HG03025 (cell line): ENCODE data around the gene SPTLC2.
"Not testable (repeated sequence)": the region's sequence is repeated elsewhere in the genome, so short reads cannot be mapped to it uniquely, and the experiment has no call there.

Experiments
- ATAC-seq: cut with Tn5 transposase; IDR thresholded peaks from one replicate; pipeline ENCODE4 v1.9.1; 2021; ENCODE audit warnings: mild to moderate bottlenecking, moderate library complexity; ENCODE audit not compliant: unreplicated experiment, low FRiP score

The SPTLC2 gene, protein sequence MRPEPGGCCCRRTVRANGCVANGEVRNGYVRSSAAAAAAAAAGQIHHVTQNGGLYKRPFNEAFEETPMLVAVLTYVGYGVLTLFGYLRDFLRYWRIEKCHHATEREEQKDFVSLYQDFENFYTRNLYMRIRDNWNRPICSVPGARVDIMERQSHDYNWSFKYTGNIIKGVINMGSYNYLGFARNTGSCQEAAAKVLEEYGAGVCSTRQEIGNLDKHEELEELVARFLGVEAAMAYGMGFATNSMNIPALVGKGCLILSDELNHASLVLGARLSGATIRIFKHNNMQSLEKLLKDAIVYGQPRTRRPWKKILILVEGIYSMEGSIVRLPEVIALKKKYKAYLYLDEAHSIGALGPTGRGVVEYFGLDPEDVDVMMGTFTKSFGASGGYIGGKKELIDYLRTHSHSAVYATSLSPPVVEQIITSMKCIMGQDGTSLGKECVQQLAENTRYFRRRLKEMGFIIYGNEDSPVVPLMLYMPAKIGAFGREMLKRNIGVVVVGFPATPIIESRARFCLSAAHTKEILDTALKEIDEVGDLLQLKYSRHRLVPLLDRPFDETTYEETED

DNA sequence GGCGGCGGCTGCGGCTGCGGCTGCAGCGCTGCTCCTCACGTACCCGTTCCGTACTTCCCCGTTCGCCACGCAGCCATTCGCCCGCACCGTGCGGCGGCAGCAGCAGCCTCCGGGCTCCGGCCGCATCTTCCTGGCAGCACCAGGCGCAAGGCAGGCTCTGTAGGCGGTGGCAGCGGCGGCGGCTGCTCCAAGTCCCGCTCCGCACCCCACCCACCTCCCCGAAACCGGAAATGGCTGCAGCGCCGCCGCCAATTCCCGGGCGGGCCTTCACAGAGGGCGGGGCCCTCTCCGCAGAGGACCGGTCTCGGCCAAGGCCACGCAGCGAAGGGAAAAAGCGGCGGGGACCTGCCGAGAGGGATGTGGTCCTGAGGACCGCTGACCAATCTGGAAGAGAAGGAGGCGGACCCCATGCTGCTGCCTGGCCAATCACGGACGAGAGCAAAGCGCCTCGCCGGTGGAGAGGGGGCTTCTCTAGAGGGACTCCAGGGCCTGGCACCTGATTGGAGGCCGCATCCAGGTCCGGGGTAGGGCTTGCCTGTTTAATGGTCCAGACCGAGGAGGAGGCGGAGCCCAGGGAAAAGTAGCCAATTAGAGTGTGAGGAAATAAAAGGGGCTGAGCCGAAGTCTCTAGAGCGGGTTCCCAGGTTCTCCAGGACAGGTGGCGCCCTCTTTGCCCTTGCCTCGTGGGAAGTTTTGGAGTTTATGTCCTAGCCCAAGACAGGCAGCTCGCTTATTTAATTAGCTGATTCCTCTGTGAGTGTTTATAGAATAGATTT is at the start of gene SPTLC2:
TSS of gene SPTLC2 (minus strand) at position 184 of the 776 bp plus-strand sequence. CDS start at position 126, 58 bp downstream.
- ATAC-seq: peak; percentile 94

GRCh38 chr14:77663293-77663692 is 46.9 kb upstream of the SPTLC2 start:
- no peak for ATAC-seq

DNA sequence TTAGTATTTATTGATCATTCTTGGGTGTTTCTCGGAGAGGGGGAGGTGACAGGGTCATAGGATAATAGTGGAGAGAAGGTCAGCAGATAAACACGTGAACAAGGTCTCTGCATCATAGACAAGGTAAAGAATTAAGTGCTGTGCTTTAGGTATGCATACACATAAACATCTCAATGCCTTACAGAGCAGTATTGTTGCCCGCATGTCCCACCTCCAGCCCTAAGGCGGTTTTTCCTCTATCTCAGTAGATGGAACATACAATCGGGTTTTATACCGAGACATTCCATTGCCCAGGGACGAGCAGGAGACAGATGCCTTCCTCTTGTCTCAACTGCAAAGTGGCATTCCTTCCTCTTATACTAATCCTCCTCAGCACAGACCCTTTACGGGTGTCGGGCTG is 45.1 kb upstream of the SPTLC2 start:
- ATAC-seq: not testable (repeated sequence)

GRCh38 chr14:77660754-77661153 is 44.3 kb upstream of the SPTLC2 start:
- ATAC-seq: no peak

- no peak for ATAC-seq
Observed at GRCh38 chr14:77659831-77660230, 43.4 kb upstream of the SPTLC2 start.

- ATAC-seq: no peak
Observed at GRCh38 chr14:77657280-77657679, 40.8 kb upstream of the SPTLC2 start.

- no peak for ATAC-seq
Observed at GRCh38 chr14:77654001-77654441, 37.6 kb upstream of the SPTLC2 start.

- ATAC-seq: no peak
Observed at GRCh38 chr14:77649326-77649725, 32.9 kb upstream of the SPTLC2 start.

GRCh38 chr14:77648520-77649200 is 32.2 kb upstream of the SPTLC2 start:
- no peak for ATAC-seq

- no peak for ATAC-seq
Observed at GRCh38 chr14:77647853-77648252, 31.4 kb upstream of the SPTLC2 start.

DNA sequence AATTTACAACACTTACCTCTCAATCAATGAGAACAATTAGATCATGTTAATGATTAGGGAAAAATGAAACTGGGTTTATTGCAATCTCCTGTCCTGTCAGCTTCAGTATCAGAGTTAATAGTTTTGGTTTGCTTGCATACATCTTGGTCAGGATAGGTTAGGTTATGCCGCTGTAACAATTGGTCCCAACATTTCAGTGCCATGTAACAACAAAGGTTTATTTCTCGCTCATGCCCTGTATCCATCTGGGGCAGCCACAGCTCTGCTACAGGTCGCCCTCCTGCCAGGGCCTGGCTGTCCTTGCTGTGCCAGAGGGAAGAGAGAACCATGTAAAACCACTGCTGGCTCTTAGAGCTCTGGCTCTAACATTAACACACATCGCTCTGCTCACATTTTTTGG is 30.5 kb upstream of the SPTLC2 start:
- ATAC-seq: no peak

DNA sequence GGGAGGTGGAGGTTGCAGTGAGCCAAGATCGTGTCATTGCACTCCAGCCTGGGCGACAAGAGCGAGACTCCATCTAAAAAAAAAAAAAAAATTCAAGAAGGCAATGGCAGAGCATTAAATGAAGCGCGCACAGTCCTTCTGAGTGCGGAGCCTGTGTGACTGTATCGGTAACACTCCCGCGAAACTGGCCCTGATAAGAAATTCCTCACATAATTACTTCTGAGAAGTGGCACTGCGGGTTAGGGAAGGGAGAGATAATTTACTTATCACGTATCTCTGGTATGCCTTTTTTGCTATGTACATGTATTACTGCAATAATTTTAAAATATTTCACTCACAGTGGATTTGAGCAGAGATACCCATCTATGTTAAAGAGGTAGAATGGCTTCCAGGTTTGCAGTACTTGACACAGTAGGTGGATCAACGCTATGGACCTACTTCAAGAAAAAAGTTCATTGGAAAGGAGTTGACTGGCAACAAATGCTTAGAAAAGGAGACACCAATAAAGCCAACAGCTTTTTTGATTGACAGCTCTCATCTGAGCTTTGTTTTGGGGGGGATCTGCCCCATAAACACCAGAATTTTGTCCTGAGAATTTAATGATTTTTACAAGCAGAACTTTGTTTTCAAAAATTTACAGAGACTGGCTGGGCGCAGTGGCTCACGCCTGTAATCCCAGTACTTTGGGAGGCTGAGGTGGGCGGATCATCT is 29.2 kb upstream of the SPTLC2 start:
- no peak for ATAC-seq

GRCh38 chr14:77642407-77642806 is 26.0 kb upstream of the SPTLC2 start:
- ATAC-seq: no peak

DNA sequence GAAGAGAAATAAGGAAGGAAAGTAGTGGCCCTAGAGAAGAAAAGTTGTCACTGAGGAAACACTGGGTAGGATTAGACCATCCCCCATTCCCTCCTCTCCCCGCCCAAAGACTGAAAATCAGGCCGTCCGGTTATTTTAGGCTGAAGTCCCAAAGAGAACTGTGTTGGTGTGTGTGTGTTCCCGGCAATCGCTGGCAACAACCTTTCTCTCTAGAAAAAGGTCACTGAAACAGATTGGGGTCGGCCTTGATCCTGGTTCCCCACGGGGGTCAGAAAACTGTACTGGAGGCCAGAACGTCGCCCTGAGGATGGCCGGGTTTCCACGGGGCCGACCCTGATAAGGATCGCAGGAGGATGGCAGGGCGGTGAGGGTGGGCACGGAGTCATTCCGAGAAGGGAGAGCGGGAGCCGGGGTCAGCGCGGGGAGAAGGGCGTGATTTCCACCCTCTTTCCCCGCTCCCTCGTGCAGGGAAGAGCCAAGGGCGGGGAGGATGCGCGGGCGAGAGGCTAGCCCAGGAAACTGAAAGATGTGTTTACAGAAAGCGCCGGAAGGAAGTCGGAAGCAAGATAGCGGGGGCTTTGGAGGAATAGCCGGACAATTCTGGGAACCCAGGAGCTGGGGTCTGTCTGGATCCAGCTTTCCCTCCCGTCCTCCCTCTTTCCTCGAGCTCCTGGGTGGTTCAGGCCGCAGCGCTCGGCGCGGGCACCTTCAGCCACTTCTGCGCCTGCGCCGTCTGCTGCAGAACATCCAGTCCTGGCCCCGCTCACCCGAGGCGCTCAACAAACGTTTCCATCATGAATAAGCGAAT is 25.3 kb upstream of the SPTLC2 start:
- no peak for ATAC-seq

DNA sequence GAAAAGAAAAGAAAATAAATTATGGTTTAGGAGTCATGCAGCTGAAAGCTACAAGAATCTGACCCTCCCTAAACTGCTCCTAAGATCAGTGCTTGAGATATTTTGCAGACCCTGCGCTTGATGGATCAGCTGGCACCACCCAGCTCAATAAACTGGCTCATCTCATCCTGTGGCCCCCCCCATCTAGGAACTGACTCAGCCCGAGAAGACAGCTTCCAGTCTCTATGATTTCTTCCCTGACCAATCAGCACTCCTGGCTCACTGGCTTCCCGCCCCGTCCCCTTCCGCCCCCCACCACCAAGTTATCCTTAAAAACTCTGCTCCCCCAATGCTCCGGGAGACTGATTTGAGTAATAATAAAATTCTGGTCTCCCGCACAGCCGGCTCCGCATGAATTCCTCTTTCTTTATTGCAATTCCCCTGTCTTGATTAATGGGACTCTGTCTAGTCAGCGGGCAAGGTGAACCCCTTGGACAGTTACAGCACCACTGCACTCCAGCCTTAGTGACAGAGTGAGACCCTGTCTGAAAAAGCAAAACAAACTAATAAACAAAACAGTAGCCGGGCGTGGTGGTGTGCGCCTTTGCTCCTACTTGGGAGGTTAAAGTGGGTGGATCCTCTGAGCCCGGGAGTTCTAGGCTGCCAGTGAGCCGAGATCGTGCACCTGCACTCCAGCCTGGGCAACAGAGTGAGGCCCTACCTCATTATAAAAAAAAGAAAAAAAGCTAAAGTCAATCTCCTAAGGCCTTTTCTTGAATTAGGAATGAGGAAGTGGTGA is 24.5 kb upstream of the SPTLC2 start:
- ATAC-seq: no peak

DNA sequence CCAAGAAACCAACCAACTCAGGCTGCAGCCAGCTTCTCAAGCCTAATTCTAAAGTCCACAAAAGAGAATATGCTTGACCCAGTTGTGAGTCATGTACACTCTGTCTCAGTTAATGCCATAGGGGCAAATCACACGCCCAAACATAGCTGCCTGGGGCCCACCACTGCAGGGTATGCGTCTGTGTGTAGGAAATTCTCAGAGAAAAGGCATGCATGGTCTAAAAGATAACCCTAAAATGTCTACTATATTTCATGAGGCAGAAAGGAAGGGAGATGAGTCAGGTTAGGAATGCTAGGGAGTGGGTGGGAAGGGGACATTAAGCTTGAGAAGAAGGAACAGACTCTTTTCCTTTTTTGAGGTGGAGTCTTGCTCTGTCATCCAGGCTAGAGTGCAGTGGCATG is 22.3 kb upstream of the SPTLC2 start:
- no peak for ATAC-seq

- ATAC-seq: not testable (repeated sequence)
Observed at GRCh38 chr14:77635869-77636268, 19.4 kb upstream of the SPTLC2 start.

- ATAC-seq: not testable (repeated sequence)
Observed at GRCh38 chr14:77635466-77635865, 19.0 kb upstream of the SPTLC2 start.

GRCh38 chr14:77630111-77630510 is 13.7 kb upstream of the SPTLC2 start:
- ATAC-seq: no peak
